Measurements from ENCODE around the gene SELE.

- TF ChIP-seq CEBPB (IDR thresholded peaks at IDR 0.05), result no peak
- no peak for TF ChIP-seq RAD21 (IDR thresholded peaks at IDR 0.05; ENCODE audit: low read depth)
- TF ChIP-seq TCF12 (IDR thresholded peaks at IDR 0.05; ENCODE audit: low read depth), result no peak
- TF ChIP-seq TAF1 (IDR thresholded peaks at IDR 0.05; ENCODE audit: low read depth), result no peak
- TF ChIP-seq FOXM1 (IDR thresholded peaks at IDR 0.05; ENCODE audit: borderline replicate concordance, low read depth), result no peak
- TF ChIP-seq CREB1 (IDR thresholded peaks at IDR 0.05; ENCODE audit: low read depth), result no peak
- TF ChIP-seq REST (IDR thresholded peaks at IDR 0.05; ENCODE audit: low read depth), result no peak
Observed at GRCh38 chr1:169723763-169724162, 10.1 kb downstream of the SELE start.

Data from Ishikawa (cell line).